ENCODE data around the gene ETS2. TPM values are rescaled to one million over a fixed set of nuclear protein-coding genes. Genes with fewer than 3 reads are reported as not detected.

Gene ETS2
- polyA plus RNA-seq, 1 donor from 2014 or later: 2.8 TPM

- Mint-ChIP-seq H3K4me3 (no peak overlapping the region), H3K9me3 (no peaks in the 10 kb centered on the region), H3K27ac (no peak overlapping the region), H3K27me3 (peaks cover 3% of the 10 kb centered on the region), H3K36me3 (peaks cover 7% of the 10 kb centered on the region), H3K4me1 (peaks cover 0 to 2% (median 0%) of the 10 kb centered on the region in 3 donors)
Measured at GRCh38 chr21:38813547-38813946, 7.8 kb downstream of the ETS2 start.

GRCh38 chr21:38814126-38815059, 8.7 kb downstream of the ETS2 start:
- H3K27me3 Mint-ChIP-seq: peaks cover 3% of the 10 kb centered on the region
- H3K4me3 Mint-ChIP-seq: no peak overlapping the region
- H3K9me3 Mint-ChIP-seq: peaks cover 0 to 4% (median 0%) of the 10 kb centered on the region in 3 donors
- no peak overlapping the region for H3K27ac Mint-ChIP-seq
- H3K4me1 Mint-ChIP-seq: no peaks in the 10 kb centered on the region
- H3K36me3 Mint-ChIP-seq: peaks cover 12% of the 10 kb centered on the region

GRCh38 chr21:38815060-38815405, 9.3 kb downstream of the ETS2 start:
- no peak overlapping the region for H3K27ac Mint-ChIP-seq
- H3K4me3 Mint-ChIP-seq: no peak overlapping the region
- H3K36me3 Mint-ChIP-seq: peaks cover 12% of the 10 kb centered on the region
- peaks cover 3% of the 10 kb centered on the region for H3K27me3 Mint-ChIP-seq
- H3K4me1 Mint-ChIP-seq: no peaks in the 10 kb centered on the region
- peaks cover 0 to 4% (median 0%) of the 10 kb centered on the region in 3 donors for H3K9me3 Mint-ChIP-seq

GRCh38 chr21:38816400-38816977, 10.8 kb downstream of the ETS2 start:
- H3K4me3 Mint-ChIP-seq: no peak overlapping the region
- H3K27me3 Mint-ChIP-seq: peaks cover 3% of the 10 kb centered on the region
- H3K9me3 Mint-ChIP-seq: peaks cover 0 to 4% (median 0%) of the 10 kb centered on the region in 3 donors
- no peak overlapping the region for H3K27ac Mint-ChIP-seq
- peaks cover 12% of the 10 kb centered on the region for H3K36me3 Mint-ChIP-seq
- no peaks in the 10 kb centered on the region for H3K4me1 Mint-ChIP-seq

- Mint-ChIP-seq H3K27me3 (no peaks in the 10 kb centered on the region), H3K27ac (no peak overlapping the region), H3K4me3 (no peak overlapping the region), H3K9me3 (peaks cover 0 to 4% (median 0%) of the 10 kb centered on the region in 3 donors), H3K4me1 (no peaks in the 10 kb centered on the region), H3K36me3 (peaks cover 12% of the 10 kb centered on the region)
Measured at GRCh38 chr21:38817371-38818324, 11.9 kb downstream of the ETS2 start.

GRCh38 chr21:38818325-38818723, 12.6 kb downstream of the ETS2 start:
- no peaks in the 10 kb centered on the region for H3K27me3 Mint-ChIP-seq
- peaks cover 0 to 4% (median 0%) of the 10 kb centered on the region in 3 donors for H3K9me3 Mint-ChIP-seq
- H3K4me1 Mint-ChIP-seq: no peaks in the 10 kb centered on the region
- no peak overlapping the region for H3K27ac Mint-ChIP-seq
- H3K4me3 Mint-ChIP-seq: no peak overlapping the region
- peaks cover 12% of the 10 kb centered on the region for H3K36me3 Mint-ChIP-seq

- peaks cover 12% of the 10 kb centered on the region for H3K36me3 Mint-ChIP-seq
- H3K4me1 Mint-ChIP-seq: no peaks in the 10 kb centered on the region
- H3K27ac Mint-ChIP-seq: no peak overlapping the region
Measured at GRCh38 chr21:38819051-38819718, 13.5 kb downstream of the ETS2 start.

GRCh38 chr21:38819719-38820159, 14.0 kb downstream of the ETS2 start:
- Mint-ChIP-seq H3K36me3 (peaks cover 12% of the 10 kb centered on the region), H3K4me3 (no peak overlapping the region), H3K4me1 (no peaks in the 10 kb centered on the region), H3K27ac (no peak overlapping the region), H3K27me3 (no peaks in the 10 kb centered on the region), H3K9me3 (peaks cover 0 to 4% (median 0%) of the 10 kb centered on the region in 3 donors)

More at GRCh38 chr21:38819051-38819718, 13.5 kb downstream of the ETS2 start:
- no peaks in the 10 kb centered on the region for H3K27me3 Mint-ChIP-seq
- no peak overlapping the region for H3K4me3 Mint-ChIP-seq
- peaks cover 0 to 4% (median 0%) of the 10 kb centered on the region in 3 donors for H3K9me3 Mint-ChIP-seq

- peaks cover 0 to 4% (median 0%) of the 10 kb centered on the region in 3 donors for H3K9me3 Mint-ChIP-seq
- no peak overlapping the region for H3K4me3 Mint-ChIP-seq
- H3K36me3 Mint-ChIP-seq: peaks cover 12% of the 10 kb centered on the region
- H3K4me1 Mint-ChIP-seq: no peaks in the 10 kb centered on the region
- no peaks in the 10 kb centered on the region for H3K27me3 Mint-ChIP-seq
- no peak overlapping the region for H3K27ac Mint-ChIP-seq
Measured at GRCh38 chr21:38820471-38821239, 14.9 kb downstream of the ETS2 start.

GRCh38 chr21:38821248-38821647, 15.5 kb downstream of the ETS2 start:
- H3K27me3 Mint-ChIP-seq: no peaks in the 10 kb centered on the region
- no peak overlapping the region for H3K4me3 Mint-ChIP-seq
- H3K27ac Mint-ChIP-seq: no peak overlapping the region
- H3K36me3 Mint-ChIP-seq: peaks cover 11% of the 10 kb centered on the region
- H3K9me3 Mint-ChIP-seq: peaks cover 0 to 4% (median 0%) of the 10 kb centered on the region in 3 donors
- no peaks in the 10 kb centered on the region for H3K4me1 Mint-ChIP-seq

- no peaks in the 10 kb centered on the region for H3K27me3 Mint-ChIP-seq
- no peaks in the 10 kb centered on the region for H3K4me1 Mint-ChIP-seq
- H3K4me3 Mint-ChIP-seq: no peak overlapping the region
- no peak overlapping the region for H3K27ac Mint-ChIP-seq
- H3K9me3 Mint-ChIP-seq: peaks cover 1 to 4% (median 1%) of the 10 kb centered on the region in 3 donors
- H3K36me3 Mint-ChIP-seq: peaks cover 5% of the 10 kb centered on the region
Measured at GRCh38 chr21:38821959-38822682, 16.4 kb downstream of the ETS2 start.

GRCh38 chr21:38822778-38823238, 17.1 kb downstream of the ETS2 start:
- Mint-ChIP-seq H3K4me3 (no peak overlapping the region), H3K4me1 (no peaks in the 10 kb centered on the region), H3K27me3 (no peaks in the 10 kb centered on the region), H3K9me3 (peaks cover 2 to 4% (median 4%) of the 10 kb centered on the region in 3 donors), H3K36me3 (peaks cover 5% of the 10 kb centered on the region), H3K27ac (no peak overlapping the region)

- Mint-ChIP-seq H3K4me3 (no peak overlapping the region), H3K36me3 (peaks cover 5% of the 10 kb centered on the region), H3K27me3 (no peaks in the 10 kb centered on the region), H3K9me3 (peaks cover 2 to 4% (median 4%) of the 10 kb centered on the region in 3 donors), H3K27ac (no peak overlapping the region), H3K4me1 (no peaks in the 10 kb centered on the region)
Measured at GRCh38 chr21:38823737-38824123, 18.0 kb downstream of the ETS2 start.

Data from IgD-negative memory B cell (primary cell).